Measurements from ENCODE around the gene TMEM54.

- TF ChIP-seq CTCF (IDR thresholded peaks at IDR 0.05): no peak
- no peak for TF ChIP-seq POLR2A (IDR thresholded peaks at IDR 0.05)
- no peak for TF ChIP-seq POLR2AphosphoS5 (IDR thresholded peaks at IDR 0.05)
These were observed 40.6 kb downstream of the TMEM54 start for GRCh38 chr1:32860566-32860965.

All from prostate gland (tissue), 2 donors.